GM08714 (cell line): ENCODE measurements around the gene JARID2.

Experiments
- H3K4me3 ChIP-seq: fragments of 200-500 bp; sonication (Bioruptor generic); 2 replicates; pipeline ENCODE4 v1.5.1; 2014; ENCODE audit warnings: mild to moderate bottlenecking, low read length, inconsistent platforms
- ZNF274 ChIP-seq: IDR thresholded peaks from 2 replicates; pipeline ENCODE4 v1.6.1; 2012; ENCODE audit warnings: mild to moderate bottlenecking, low read depth, low read length

The JARID2 gene

DNA sequence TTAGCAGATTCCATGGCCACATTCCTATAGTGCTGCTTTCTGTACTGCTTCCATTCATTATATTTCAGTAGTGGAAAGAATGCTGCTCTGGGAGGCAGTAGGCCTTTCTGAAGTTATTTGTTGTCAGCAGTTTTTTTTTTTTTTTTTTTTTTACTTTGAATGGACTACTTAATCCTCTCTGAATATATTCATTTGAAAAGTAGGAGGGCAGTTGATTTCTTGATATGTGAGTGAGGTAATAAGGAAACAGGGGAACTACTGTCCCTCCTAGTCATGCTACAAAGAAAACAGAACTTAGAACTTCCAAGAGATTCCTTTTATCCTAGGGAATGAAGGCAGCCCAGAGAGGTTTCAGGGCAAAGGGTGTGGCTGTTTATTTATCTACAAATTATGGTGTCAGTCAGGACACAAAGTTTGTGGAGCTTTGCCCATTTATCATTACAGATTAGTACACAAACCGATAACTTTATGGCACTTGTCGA, 155.9 kb downstream of the JARID2 start:
- no peak for TF ChIP-seq ZNF274
- no peak overlapping the region for H3K4me3 ChIP-seq

DNA sequence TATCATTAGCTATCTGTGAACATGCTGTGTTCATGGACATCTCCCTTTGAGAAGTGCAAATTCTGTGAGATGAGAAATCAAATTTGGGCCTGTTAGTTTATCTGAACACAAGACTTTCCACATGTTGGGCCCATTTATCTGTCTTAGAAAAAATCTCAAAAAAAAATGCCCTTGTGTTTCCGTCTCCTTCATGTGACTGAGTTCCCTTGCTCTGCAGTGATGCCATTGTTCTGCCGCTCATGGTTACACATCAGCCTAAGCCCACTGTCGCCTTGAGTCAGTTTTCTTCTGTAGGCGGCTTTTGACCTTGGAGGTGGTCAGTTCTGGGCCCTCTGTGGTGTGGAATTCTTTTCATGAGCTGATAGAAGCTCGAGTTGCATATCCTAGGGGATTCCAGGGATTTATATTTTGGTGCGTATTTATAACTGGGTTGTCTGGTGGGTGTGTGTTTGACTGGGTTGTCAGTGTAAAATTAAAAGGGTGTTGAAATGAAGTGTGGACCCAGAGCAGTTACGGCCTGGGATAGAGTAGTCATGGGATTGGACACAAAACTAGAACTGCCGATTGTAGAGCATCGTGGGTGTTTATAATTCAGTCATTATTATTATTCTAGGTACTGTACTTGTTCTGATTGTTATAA, 156.7 kb downstream of the JARID2 start:
- no peak for TF ChIP-seq ZNF274
- H3K4me3 ChIP-seq = no peak overlapping the region

DNA sequence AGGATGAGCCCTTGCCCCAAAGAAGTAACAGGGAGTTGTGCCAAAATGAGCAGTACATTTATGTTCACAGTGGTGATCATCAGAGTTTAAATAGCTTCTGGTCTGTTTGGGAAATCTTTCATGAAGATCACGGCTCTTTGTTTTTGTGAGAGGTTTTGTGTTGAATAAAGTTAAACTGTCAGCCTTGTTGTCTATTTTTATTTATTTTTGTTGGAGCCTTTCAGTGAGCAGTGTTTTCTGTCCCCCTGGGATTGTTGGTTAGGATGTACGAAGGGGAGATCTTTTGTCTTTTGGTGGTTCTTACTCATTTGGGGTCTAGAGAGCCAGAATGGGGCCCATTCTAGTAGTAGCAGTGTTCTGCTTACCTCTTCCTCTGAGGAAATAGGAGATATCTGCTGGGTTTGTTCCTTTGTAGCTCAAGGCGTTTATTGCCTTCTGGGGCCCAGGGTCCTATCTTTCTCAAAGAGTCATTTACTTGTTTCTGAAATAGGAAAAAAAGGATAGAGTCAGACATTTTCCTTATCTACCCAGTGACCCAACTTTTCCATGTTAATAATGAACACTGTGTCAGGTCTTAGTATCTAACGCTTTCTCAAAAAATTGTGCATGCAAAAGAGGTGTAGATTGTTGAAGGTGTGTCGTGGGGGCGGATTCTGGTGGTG, 157.4 kb downstream of the JARID2 start:
- no peak for TF ChIP-seq ZNF274
- H3K4me3 ChIP-seq = no peak overlapping the region

DNA sequence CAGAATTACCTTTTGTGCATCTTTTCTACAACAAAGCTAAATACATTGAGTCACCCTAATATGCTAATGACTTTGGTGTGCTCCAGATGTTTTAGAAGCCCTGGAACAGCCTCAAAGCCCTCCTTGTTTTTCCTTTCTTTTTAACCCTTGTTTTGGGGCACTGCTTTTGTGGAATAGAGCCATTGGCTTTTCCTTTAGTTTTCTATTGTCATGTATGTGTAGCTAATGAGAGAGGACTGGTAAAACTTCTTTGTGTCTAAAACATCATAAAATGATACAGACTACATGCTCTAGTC, 158.8 kb downstream of the JARID2 start:
- no peak for TF ChIP-seq ZNF274
- no peak overlapping the region for H3K4me3 ChIP-seq

DNA sequence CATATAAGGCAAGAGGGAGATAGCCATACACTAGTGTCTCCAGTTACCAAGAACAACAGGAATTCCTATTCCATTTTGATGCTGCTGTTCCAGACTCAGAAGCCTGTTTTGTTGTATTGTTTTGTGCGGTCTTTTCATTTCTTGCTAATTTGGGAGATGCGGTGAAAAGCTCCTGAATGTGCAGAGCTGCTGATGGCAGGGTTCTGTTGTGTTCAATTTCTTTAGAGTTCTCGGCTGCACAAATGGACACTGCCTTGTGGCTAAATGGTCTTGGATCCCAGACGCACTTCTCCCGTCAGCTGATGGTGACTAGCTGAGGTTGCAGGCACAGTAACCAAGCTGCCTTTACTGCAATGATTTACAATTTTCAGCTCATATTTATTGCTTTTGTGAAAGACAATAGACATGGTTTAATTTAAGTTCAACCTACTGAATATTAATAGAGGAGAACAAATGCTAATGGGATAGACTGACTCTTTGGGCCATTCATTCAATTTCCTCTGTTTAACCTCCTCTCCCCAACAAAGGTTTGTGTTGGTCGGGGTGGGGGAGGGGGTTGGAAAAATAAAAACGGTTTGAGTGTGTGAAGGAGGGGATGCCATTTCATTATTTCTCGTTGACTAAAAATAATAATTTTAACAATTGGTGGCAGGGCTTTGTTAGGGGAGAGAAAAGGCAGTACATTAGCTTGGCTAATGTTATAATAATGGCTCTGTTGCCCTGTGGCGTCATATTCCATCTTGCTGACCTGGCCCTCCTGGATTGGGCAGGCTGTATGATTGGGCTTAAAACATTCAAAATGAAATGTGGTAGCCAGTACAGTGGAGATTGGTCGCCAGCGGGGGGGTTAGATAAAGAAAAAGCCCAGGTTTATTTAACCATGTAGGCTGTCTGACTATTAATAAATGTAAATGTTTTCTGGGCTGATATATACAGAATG, 159.5 kb downstream of the JARID2 start:
- TF ChIP-seq ZNF274 = no peak
- H3K4me3 ChIP-seq = no peak overlapping the region

DNA sequence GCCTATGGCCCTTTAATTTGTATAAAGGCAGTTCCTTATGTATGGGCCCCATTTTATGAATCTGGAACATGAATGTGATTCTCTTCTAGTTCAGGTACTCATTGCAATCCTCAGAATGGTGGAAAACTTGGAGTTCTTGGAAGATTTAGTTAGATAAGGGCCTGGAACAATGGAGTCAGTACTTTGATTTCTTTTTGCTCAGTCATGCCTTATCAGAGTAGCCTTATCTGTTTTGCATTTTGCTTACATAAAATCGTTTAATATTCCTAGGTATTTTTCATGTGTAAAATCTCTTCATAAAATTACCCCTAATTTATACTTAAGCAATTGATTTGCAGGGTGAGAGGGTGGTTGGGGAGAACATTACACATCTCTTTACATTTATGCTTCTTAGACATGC, 160.6 kb downstream of the JARID2 start:
- H3K4me3 ChIP-seq = no peak overlapping the region
- no peak for TF ChIP-seq ZNF274

DNA sequence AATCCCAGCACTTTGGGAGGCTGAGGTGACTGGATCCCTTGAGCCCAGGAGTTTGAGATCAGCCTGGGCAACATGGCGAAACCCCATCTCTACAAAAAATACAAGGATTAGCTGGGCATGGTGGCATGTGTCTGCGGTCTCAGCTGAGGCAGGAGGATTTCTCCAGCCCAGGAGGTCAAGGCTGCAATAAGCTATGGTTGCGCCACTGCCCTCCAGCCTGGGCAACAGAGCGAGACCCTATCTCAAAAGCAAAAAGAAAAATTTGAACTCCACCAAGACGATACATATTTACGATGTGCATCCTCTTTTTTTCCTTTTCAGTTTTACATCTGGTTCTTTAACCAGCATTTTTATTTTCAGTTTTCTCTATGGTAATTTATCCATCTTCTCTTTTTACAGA, 162.1 kb downstream of the JARID2 start:
- no peak for TF ChIP-seq ZNF274
- H3K4me3 ChIP-seq = no peak overlapping the region

DNA sequence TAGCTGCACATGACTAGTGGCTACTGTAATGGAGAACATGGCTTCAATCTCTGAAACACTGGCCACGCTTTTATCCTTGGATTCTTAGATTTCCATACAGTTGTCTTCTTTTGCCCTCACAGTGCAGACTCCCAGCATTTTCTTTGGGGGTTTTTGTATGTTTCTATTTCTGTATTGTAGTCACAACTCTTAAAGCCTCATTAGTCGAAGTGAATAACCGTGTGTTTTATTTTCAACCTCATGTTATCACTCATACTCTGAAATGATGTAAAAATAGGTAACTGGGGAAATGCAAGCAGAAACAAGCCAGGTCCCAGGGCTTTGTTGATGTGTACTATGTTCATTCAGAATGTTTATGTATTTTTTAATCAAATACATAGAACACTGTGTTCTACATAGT, 162.9 kb downstream of the JARID2 start:
- H3K4me3 ChIP-seq = no peak overlapping the region
- no peak for TF ChIP-seq ZNF274

DNA sequence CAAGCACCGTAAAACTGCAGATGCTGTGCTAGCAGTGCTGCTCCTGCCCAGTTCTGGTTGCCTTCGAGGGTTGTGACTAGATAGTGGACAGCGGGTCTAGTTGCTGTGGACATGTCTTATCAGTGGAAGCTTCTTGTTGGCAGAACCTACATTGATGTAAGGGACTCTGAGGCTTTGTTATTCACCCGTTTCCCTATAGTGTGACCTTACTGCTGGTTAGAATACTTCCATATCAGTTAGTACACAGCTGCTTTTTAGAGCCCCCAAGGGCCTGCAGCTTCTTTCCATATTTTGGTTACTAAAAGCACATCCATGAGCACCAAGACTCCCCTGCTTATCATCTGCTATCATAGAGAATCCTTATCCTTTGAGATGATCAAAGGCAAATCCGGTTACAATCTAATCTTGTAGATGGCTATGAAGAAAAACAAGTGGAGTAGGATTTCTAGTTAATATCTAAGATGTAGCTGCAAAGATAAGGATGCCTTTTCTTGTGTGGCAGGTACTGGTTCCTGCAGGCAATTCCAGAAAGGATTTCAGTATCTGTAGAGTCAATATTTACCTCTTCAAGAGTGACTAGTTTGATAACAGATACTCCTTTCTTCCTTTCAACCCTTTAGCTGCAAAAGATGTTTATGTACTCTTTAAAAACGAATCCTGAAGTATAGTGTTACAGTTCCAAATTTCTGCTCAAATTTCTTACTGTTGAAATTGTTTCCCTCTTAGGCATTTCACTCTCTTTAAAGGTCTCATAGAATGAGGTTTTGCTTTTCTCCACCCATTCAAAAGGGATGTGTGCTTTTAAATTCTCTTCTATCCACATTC, 163.6 kb downstream of the JARID2 start:
- peak overlapping the region; percentile 23; the same call in 1 of the 2 replicates for H3K4me3 ChIP-seq
- TF ChIP-seq ZNF274 = no peak

DNA sequence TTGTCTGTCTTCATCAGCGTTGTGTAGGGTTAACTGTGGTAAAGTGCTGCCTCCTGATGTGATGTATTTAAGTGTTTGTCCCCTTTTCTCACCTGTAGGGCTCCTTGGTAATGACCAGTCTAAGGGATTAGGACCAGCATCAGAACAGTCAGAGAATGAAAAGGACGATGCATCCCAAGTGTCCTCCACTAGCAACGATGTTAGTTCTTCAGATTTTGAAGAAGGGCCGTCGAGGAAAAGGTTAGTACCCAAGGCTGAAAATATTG, 164.2 kb downstream of the JARID2 start:
- TF ChIP-seq ZNF274 = no peak
- no peak overlapping the region for H3K4me3 ChIP-seq

DNA sequence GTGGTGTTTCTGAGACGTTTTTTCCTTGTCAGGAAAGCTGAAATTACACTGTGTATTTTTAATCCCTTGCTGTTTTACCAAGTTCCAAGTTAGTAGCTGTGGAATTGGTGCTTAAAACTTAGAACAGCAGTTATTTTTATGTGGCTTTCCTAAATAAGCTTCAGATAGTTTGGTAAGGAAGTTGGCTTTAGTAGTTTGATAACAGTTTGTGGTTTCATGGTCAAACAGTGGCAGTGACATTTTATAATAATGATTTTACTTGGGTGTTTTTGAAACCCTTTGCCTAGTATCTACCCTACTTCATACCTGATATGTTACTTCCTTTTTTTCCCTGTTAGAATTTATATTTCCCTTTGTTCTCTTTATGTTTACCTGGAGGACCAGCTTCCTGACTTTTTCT, 164.9 kb downstream of the JARID2 start:
- TF ChIP-seq ZNF274 = no peak
- no peak overlapping the region for H3K4me3 ChIP-seq

DNA sequence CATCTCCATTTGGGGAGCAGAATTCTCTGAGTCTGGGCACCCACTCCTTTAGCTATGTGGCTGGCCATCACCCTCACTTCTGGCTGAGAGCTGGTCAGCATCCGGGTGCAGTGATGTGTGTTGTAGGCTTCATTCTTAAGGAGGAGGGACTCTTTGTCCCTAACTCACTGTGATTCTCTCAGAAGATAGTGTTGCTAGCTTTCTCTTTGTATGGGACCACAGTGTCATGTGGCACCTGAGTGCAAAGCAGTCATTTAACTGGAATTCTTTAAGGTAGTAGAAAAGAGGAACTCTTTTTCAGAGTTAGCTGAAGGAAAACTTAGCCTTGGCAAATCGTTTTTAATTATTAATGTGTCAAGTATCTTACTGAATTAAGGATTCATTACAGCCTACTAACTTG, 165.9 kb downstream of the JARID2 start:
- H3K4me3 ChIP-seq = no peak overlapping the region
- no peak for TF ChIP-seq ZNF274

DNA sequence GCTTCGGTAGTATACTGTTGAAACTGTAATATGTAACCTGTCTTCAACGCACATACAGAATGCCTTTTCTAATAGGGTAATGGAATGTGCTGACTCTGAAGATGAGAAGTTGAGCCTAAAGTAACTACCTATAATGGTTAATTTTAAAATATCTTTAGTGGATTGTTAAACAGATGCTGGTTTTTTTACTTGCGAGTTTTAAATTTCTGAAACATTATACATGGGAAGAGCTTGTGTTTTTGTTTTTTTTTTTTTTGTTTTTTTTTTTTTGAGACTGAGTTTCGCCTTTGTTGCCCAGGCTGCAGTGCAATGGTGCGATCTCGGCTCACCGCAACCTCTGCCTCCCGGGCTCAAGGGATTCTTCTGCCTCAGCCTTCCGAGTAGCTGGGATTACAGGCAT, 166.9 kb downstream of the JARID2 start:
- TF ChIP-seq ZNF274 = no peak
- no peak overlapping the region for H3K4me3 ChIP-seq
